Hepatocyte (in vitro differentiated cells): Measurements from ENCODE around the gene SNAP29. TPM values are rescaled to one million over a fixed set of nuclear protein-coding genes. Genes with fewer than 3 reads are reported as not detected.

Experiments
- DNase-seq: peaks from one replicate; pipeline ENCODE4 v3.0.0-alpha.2; 2016; ENCODE audit warnings: low spot score
- H2AFZ ChIP-seq: fragments of 200-600 bp; sonication (generic); 2 replicates; pipeline ENCODE4 v1.6.0; 2016; ENCODE audit warnings: antibody characterized with exemption, mild to moderate bottlenecking
- H3K27ac ChIP-seq: fragments of 200-600 bp; sonication (generic); 2 replicates; pipeline ENCODE4 v1.5.1; 2016; ENCODE audit warnings: mild to moderate bottlenecking
- H3K27me3 ChIP-seq: fragments of 200-600 bp; sonication (generic); 2 replicates; pipeline ENCODE4 v1.6.1; 2016
- H3K36me3 ChIP-seq: fragments of 200-600 bp; sonication (generic); replicated peaks from 2 replicates; pipeline ENCODE4 v1.5.1; 2016; ENCODE audit warnings: low read depth; ENCODE audit not compliant: insufficient read depth
- H3K4me1 ChIP-seq: fragments of 200-600 bp; sonication (generic); 2 replicates; pipeline ENCODE4 v1.5.1; 2016; ENCODE audit warnings: mild to moderate bottlenecking, moderate library complexity; ENCODE audit not compliant: insufficient read depth
- H3K4me2 ChIP-seq: fragments of 200-600 bp; sonication (generic); 2 replicates; pipeline ENCODE4 v1.6.0; 2016
- H3K4me3 ChIP-seq: fragments of 200-600 bp; sonication (generic); 2 replicates; pipeline ENCODE4 v1.5.1; 2016; ENCODE audit warnings: mild to moderate bottlenecking
- H3K79me2 ChIP-seq: fragments of 200-600 bp; sonication (generic); 2 replicates; pipeline ENCODE4 v1.6.0; 2017; ENCODE audit warnings: mild to moderate bottlenecking
- H3K9me2 ChIP-seq: fragments of 200-600 bp; sonication (generic); replicated peaks from 2 replicates; pipeline ENCODE4 v1.6.0; 2017; ENCODE audit warnings: mild to moderate bottlenecking; ENCODE audit not compliant: insufficient read depth
- H3K9me3 ChIP-seq: fragments of 200-600 bp; sonication (generic); 2 replicates; pipeline ENCODE4 v1.5.1; 2016; ENCODE audit warnings: low read depth, mild to moderate bottlenecking
- H4K20me1 ChIP-seq: fragments of 200-600 bp; sonication (generic); 2 replicates; pipeline ENCODE4 v1.6.0; 2016; ENCODE audit warnings: mild to moderate bottlenecking; ENCODE audit not compliant: insufficient read depth, poor library complexity, severe bottlenecking
- CTCF ChIP-seq: fragments of 200-600 bp; sonication (generic); IDR thresholded peaks from 2 replicates; pipeline ENCODE4 v1.5.1; 2016; ENCODE audit warnings: antibody characterized with exemption, mild to moderate bottlenecking; ENCODE audit not compliant: poor library complexity
- EZH2 ChIP-seq: fragments of 200-600 bp; sonication (generic); IDR thresholded peaks from 2 replicates; pipeline ENCODE4 v1.6.1; 2016; ENCODE audit warnings: antibody characterized with exemption, mild to moderate bottlenecking, borderline replicate concordance
- EZH2phosphoT487 ChIP-seq: fragments of 200-600 bp; sonication (generic); IDR thresholded peaks from one replicate; pipeline ENCODE4 v1.6.1; 2018; ENCODE audit warnings: antibody characterized with exemption, mild to moderate bottlenecking, low read depth, moderate library complexity; ENCODE audit not compliant: unreplicated experiment, severe bottlenecking
- whole genome bisulfite sequencing: methylation state at CpG from one replicate; pipeline ENCODE4 v1.1.6; 2016; ENCODE audit warnings: low lambda C conversion rate; ENCODE audit errors: missing lambda C conversion rate; 5-methylcytosine and 5-hydroxymethylcytosine counted together
- polyA plus RNA-seq: library from polyadenylated mRNA; unstranded; fragments of >200 nt; fragmentation: Nextera tagmentation; extraction: Ambion mirVana; gene quantifications from 2 replicates; pipeline ENCODE4 v1.2.1, GENCODE V29; 2016
- total RNA-seq: library from RNA; depleted of rRNA; stranded (reverse); fragments of >200 nt; gene quantifications from 2 replicates; pipeline ENCODE4 v1.2.3, GENCODE V29; 2014

SNAP29 gene
- total RNA-seq (14.5 and 15.7 TPM in 2 replicates), polyA plus RNA-seq (34.3 and 41.0 TPM in 2 replicates)

GRCh38 chr22:20858615-20859416 is at the start of gene SNAP29, which contains the start of gene PI4KA:
SNAP29 (plus strand) TSS chr22:20859007; CDS start chr22:20859111, 104 bp downstream.
PI4KA (minus strand) TSS chr22:20858811; CDS start chr22:20858725, 86 bp downstream.
- peak; percentile 100 for DNase-seq
- Histone ChIP-seq H3K27ac (peak within 1 kb of the TSS; percentile 97), H3K4me2 (peak within 1 kb of the TSS; percentile 95), H4K20me1 (peaks cover 24% of the 10 kb centered on the region), H3K79me2 (peaks cover 87% of the 10 kb centered on the region), H3K36me3 (no peaks in the 10 kb centered on the region), H3K4me1 (peaks cover 26% of the 10 kb centered on the region), H3K9me2 (no peaks in the 10 kb centered on the region), H2AFZ (peak within 1 kb of the TSS; percentile 72), H3K4me3 (peak within 1 kb of the TSS; percentile 78), H3K9me3 (no peaks in the 10 kb centered on the region), H3K27me3 (no peaks in the 10 kb centered on the region)
- TF ChIP-seq CTCF (no peak), EZH2phosphoT487 (no peak), EZH2 (no peak)
- WGBS: under 1% methylated on average over 88 of the region's 100 CpGs

- no peaks in the 10 kb centered on the region for H4K20me1 ChIP-seq
- H3K79me2 ChIP-seq: no peaks in the 10 kb centered on the region
- H3K4me2 ChIP-seq: no peak overlapping the region
- H3K36me3 ChIP-seq: no peaks in the 10 kb centered on the region
- 96% methylated on average over 6 of the region's 6 CpGs for WGBS
- no peaks in the 10 kb centered on the region for H3K4me1 ChIP-seq
- DNase-seq: no peak
- TF ChIP-seq EZH2phosphoT487: no peak
- no peak for TF ChIP-seq EZH2
- no peak for TF ChIP-seq CTCF
- no peaks in the 10 kb centered on the region for H3K9me2 ChIP-seq
- no peak overlapping the region for H2AFZ ChIP-seq
- H3K27me3 ChIP-seq: no peaks in the 10 kb centered on the region
- H3K4me3 ChIP-seq: no peak overlapping the region
- no peaks in the 10 kb centered on the region for H3K9me3 ChIP-seq
- H3K27ac ChIP-seq: no peak overlapping the region
These were observed 49.1 kb upstream of the SNAP29 start for GRCh38 chr22:20809538-20810185.

DNA sequence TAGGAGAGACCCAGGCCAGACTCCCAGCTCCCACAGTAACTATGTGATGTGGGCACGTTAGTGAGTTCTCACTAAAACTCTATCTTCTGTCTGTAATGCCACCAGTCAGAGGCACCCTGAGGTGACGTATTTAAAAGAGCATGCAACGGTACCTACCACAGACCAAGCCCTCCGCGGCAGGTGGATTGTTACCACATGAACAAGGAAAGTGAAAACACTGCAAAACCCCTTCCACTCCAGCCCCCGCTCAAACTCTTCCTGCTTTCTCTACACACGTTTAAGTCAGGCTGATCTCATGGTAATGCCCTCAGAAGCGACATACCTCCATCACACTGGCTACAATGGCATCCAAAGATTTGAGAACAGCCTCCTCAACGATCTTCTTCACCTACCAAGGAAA is 48.2 kb upstream of the SNAP29 start:
- Histone ChIP-seq H3K4me1 (no peaks in the 10 kb centered on the region), H4K20me1 (no peaks in the 10 kb centered on the region), H3K4me3 (no peak overlapping the region), H3K27ac (no peak overlapping the region), H3K27me3 (no peaks in the 10 kb centered on the region), H3K4me2 (no peak overlapping the region), H3K9me3 (no peaks in the 10 kb centered on the region), H3K36me3 (no peaks in the 10 kb centered on the region), H2AFZ (no peak overlapping the region), H3K9me2 (no peaks in the 10 kb centered on the region), H3K79me2 (no peaks in the 10 kb centered on the region)
- 94% methylated on average over 9 of the region's 9 CpGs for WGBS
- TF ChIP-seq EZH2phosphoT487: no peak
- TF ChIP-seq CTCF: no peak
- TF ChIP-seq EZH2: no peak
- DNase-seq: no peak
